Endothelial cell of umbilical vein (primary cell): ENCODE data around the gene NUP160. TPM values are rescaled to one million over a fixed set of nuclear protein-coding genes. Genes with fewer than 3 reads are reported as not detected.
A peak's percentile ranks its signal among the peaks of the same experiment; 100 is the strongest.

ENCODE experiments used
- BruUV-seq: library from RNA; stranded (reverse); fragments of 400-500 nt; replicated peaks from 2 replicates; lab custom pipeline; 2021; lab: Mats Ljungman, UMichigan
- CTCF ChIA-PET: fragments of 300-600, 350-600 bp; sonication (Branson Sonifier 250); formaldehyde crosslinking; loops from one replicate; lab custom pipeline; 2021; ENCODE audit warnings: antibody characterized with exemption, inconsistent platforms; lab: Charles Lee
- POLR2A ChIA-PET: fragments of 300-600, 350-600 bp; sonication (Branson Sonifier 250); formaldehyde crosslinking; loops from one replicate; lab custom pipeline; 2021; ENCODE audit warnings: antibody characterized with exemption, inconsistent platforms; lab: Charles Lee
- DNase-seq: peaks from one replicate; pipeline ENCODE4 v3.0.0-alpha.2; 2011; ENCODE audit warnings: low read depth, low spot score
- FAIRE-seq: peaks from 2 replicates; lab custom pipeline; 2011; peaks lifted over from hg19 to GRCh38; lab: Jason Lieb, UNC
- H2AFZ ChIP-seq: 2 replicates; pipeline ENCODE4 v1.6.0; 2012; ENCODE audit warnings: low read depth, low read length, control low read depth, inconsistent platforms
- H3K27ac ChIP-seq: 2 replicates; pipeline ENCODE4 v1.5.1; 2011; ENCODE audit warnings: low read depth, mild to moderate bottlenecking, control low read depth, low read length, moderate library complexity; ENCODE audit not compliant: insufficient read depth
- H3K27me3 ChIP-seq, 2 experiments: 2 replicates each; pipeline versions ENCODE4 v1.6.0 to v1.6.1; 2011; ENCODE audit warnings: low read length in 2 of 2, mixed read lengths in 1 of 2; ENCODE audit not compliant: control insufficient read depth in 2 of 2, insufficient read depth in 2 of 2
- H3K36me3 ChIP-seq, 2 experiments: 2 replicates in 1 of 2; 3 replicates in 1 of 2; pipeline ENCODE4 v1.5.1; 2011; ENCODE audit warnings: low read length in 2 of 2, mild to moderate bottlenecking in 1 of 2, moderate library complexity in 1 of 2; ENCODE audit not compliant: control insufficient read depth in 2 of 2, insufficient read depth in 2 of 2; ENCODE audit errors: extremely low read depth in 1 of 2
- H3K4me1 ChIP-seq: 3 replicates; pipeline ENCODE4 v1.5.1; 2011; ENCODE audit warnings: mild to moderate bottlenecking, low read length; ENCODE audit not compliant: control insufficient read depth, insufficient read depth; ENCODE audit errors: extremely low read depth
- H3K4me2 ChIP-seq: 2 replicates; pipeline ENCODE4 v1.6.1; 2011; ENCODE audit warnings: low read length, control low read depth, mixed read lengths; ENCODE audit not compliant: insufficient read depth
- H3K4me3 ChIP-seq, 3 experiments: fragments of 200-600 bp in 1 of 3; sonication (generic), shearing (Covaris generic) in 1 of 3; replicated peaks in 1 of 3; 2 replicates each; pipeline ENCODE4 v1.5.1; 2011 to 2016; ENCODE audit warnings: control low read depth in 3 of 3, low read length in 3 of 3, mild to moderate bottlenecking in 2 of 3, inconsistent platforms in 1 of 3, low read depth in 1 of 3, moderate library complexity in 1 of 3; ENCODE audit not compliant: insufficient read depth in 1 of 3
- H3K79me2 ChIP-seq: 2 replicates; pipeline ENCODE4 v1.6.0; 2012; ENCODE audit warnings: low read length, inconsistent platforms; ENCODE audit not compliant: control insufficient read depth, insufficient read depth
- H3K9ac ChIP-seq: replicated peaks from 2 replicates; pipeline ENCODE3; 2011; ENCODE audit warnings: low read length, control low read depth; ENCODE audit not compliant: insufficient read depth; ENCODE audit errors: extremely low read depth
- H3K9me1 ChIP-seq: replicated peaks from 3 replicates; pipeline ENCODE4 v1.6.0; 2011; ENCODE audit warnings: mild to moderate bottlenecking, low read length; ENCODE audit not compliant: control insufficient read depth, insufficient read depth; ENCODE audit errors: extremely low read depth
- H3K9me3 ChIP-seq: replicated peaks from 2 replicates; pipeline ENCODE4 v1.5.1; 2012; ENCODE audit warnings: low read length, inconsistent platforms; ENCODE audit not compliant: control insufficient read depth, insufficient read depth
- H4K20me1 ChIP-seq: replicated peaks from 2 replicates; pipeline ENCODE3; 2011; ENCODE audit warnings: mild to moderate bottlenecking, low read length; ENCODE audit not compliant: control insufficient read depth, insufficient read depth; ENCODE audit errors: extremely low read depth
- CTCF ChIP-seq, 2 donors: IDR thresholded peaks; 1 replicate in 1 of 2; 2 replicates in 1 of 2; pipeline ENCODE4 v1.5.1; 2011; ENCODE audit warnings: low read length in 2 of 2, mild to moderate bottlenecking in 2 of 2, moderate library complexity in 2 of 2, control low read depth in 1 of 2, inconsistent platforms in 1 of 2, low read depth in 1 of 2; ENCODE audit not compliant: insufficient read depth in 1 of 2; ENCODE audit errors: extremely low read depth in 1 of 2
- MAX ChIP-seq: IDR thresholded peaks from 2 replicates; pipeline ENCODE4 v1.6.1; 2011; ENCODE audit not compliant: insufficient read depth, insufficient read length
- MYC ChIP-seq: IDR thresholded peaks from one replicate; pipeline ENCODE4 v1.6.1; 2011; ENCODE audit warnings: mild to moderate bottlenecking, low read depth, low read length
- POLR2A ChIP-seq: IDR thresholded peaks from 2 replicates; pipeline ENCODE4 v1.6.1; 2012; ENCODE audit warnings: low read depth, mild to moderate bottlenecking, control low read depth, low read length
- POLR2AphosphoS5 ChIP-seq: IDR thresholded peaks from 2 replicates; pipeline ENCODE4 v1.6.1; 2012; ENCODE audit warnings: low read depth, mild to moderate bottlenecking, control low read depth, low read length, moderate library complexity; ENCODE audit not compliant: insufficient read depth
- dilution Hi-C: fragments of 300-500 bp; cut with MboI; formaldehyde crosslinking; loops from one replicate; pipeline ENCODE4 v1.15.0; 2019; ENCODE audit warnings: low sequenced_read_pairs; ENCODE audit not compliant: extremely low pct_ligation_motif_present
- intact Hi-C: fragments of 100-400 bp; cut with micrococcal nuclease; formaldehyde crosslinking; loops from one replicate; pipeline ENCODE4 v1.10.0; 2022
- polyA plus RNA-seq, 4 experiments: library from polyadenylated mRNA; depleted of rRNA in 3 of 4; stranded (reverse) in 3 of 4; unstranded in 1 of 4; fragments of >200 nt; gene quantifications; 2 replicates each; pipeline versions ENCODE4 v1.2.1 to v1.2.3, GENCODE V29; 2011 to 2012; ENCODE audit warnings: missing spikeins in 1 of 4
- total RNA-seq: library from RNA; stranded (reverse); gene quantifications from 2 replicates; pipeline ENCODE4 v1.2.3, GENCODE V29; 2021

Gene NUP160
- total and polyA plus RNA-seq, 2 donors (not counting 3 experiments of a cell fraction or from before 2014, with no cell fraction given): 15.4 to 39.6 TPM

- Histone ChIP-seq H3K9me1 (no peaks in the 10 kb centered on the region), H4K20me1 (peaks cover 4% of the 10 kb centered on the region), H3K9me3 (no peaks in the 10 kb centered on the region), H3K9ac (peak overlapping the region; percentile 99), H3K4me2 (peak overlapping the region; percentile 89), H2AFZ (no peak overlapping the region), H3K4me3 (peak overlapping the region in 2 of 3 experiments; percentile 37 to 65), H3K27me3 (no peaks in the 10 kb centered on the region), H3K79me2 (peaks cover 37% of the 10 kb centered on the region), H3K36me3 (peaks cover 1 to 5% of the 10 kb centered on the region in 2 experiments), H3K27ac (peak overlapping the region; percentile 96), H3K4me1 (peaks cover 14% of the 10 kb centered on the region)
- FAIRE-seq (peak; percentile 91), DNase-seq (peak; percentile 94)
- CTCF ChIA-PET: no interaction called here
- POLR2A ChIA-PET: interaction anchor here (1.2 kb wide), 1 partner anchor 9 kb away, joined by 6 read pairs; no protein-coding TSS in a partner anchor
- TF ChIP-seq POLR2A (peak; percentile 98), MAX (peak; percentile 73), CTCF (IDR thresholded peaks at IDR 0.05; ENCODE audit: extremely low read depth in 1 of 2, insufficient read depth in 1 of 2, low read depth in 1 of 2, low read length in 2 of 2) (no peak), POLR2AphosphoS5 (peak; percentile 86), MYC (peak; percentile 59)
- intact Hi-C loops (loop anchor here (5.0 kb wide), 3 partner anchors 149 to 344 kb away; partner anchors contain the start of gene PTPRJ), dilution Hi-C loops (no loop called here)
- no TSS peak for BruUV-seq
Observed at GRCh38 chr11:47768101-47768612, 80.0 kb downstream of the NUP160 start.
